Colonic mucosa (tissue), 4 donors: ENCODE measurements around the gene OR4D10. TPM values are rescaled to one million over a fixed set of nuclear protein-coding genes. Genes with fewer than 3 reads are reported as not detected.

Experiments
- DNase-seq: peaks from one replicate; pipeline ENCODE4 v3.0.0-alpha.2; 2020
- H3K27ac ChIP-seq: fragments of 200-600 bp; one replicate; pipeline ENCODE4 v1.8.0; 2021
- H3K27me3 ChIP-seq: fragments of 200-600 bp; one replicate; pipeline ENCODE4 v1.8.0; 2021
- H3K36me3 ChIP-seq: fragments of 200-600 bp; one replicate; pipeline ENCODE4 v1.8.0; 2021
- H3K4me1 ChIP-seq: fragments of 200-600 bp; one replicate; pipeline ENCODE4 v1.8.0; 2021; ENCODE audit warnings: mild to moderate bottlenecking
- H3K4me3 ChIP-seq: fragments of 200-600 bp; one replicate; pipeline ENCODE4 v1.8.0; 2021
- H3K9ac ChIP-seq, 2 donors: one replicate each; pipeline ENCODE4 v1.7.0; 2013; ENCODE audit warnings: control low read depth in 2 of 2, low read depth in 2 of 2, low read length in 2 of 2
- H3K9me3 ChIP-seq: fragments of 200-600 bp; one replicate; pipeline ENCODE4 v1.8.0; 2021
- CTCF ChIP-seq: fragments of 200-600 bp; IDR thresholded peaks from one replicate; pipeline ENCODE4 v1.8.0; 2022; ENCODE audit warnings: antibody characterized with exemption, mild to moderate bottlenecking
- intact Hi-C: fragments of 100-400 bp; cut with DNase I; formaldehyde crosslinking; loops from one replicate; pipeline ENCODE4 v1.14.1; 2022
- total RNA-seq, 2 donors: library from RNA; stranded (reverse); fragmentation: NEBNext Ultra II Directional in 1 of 2; extraction: Animal tissue kit (Norgen Biotek cat#: 25700) in 1 of 2; gene quantifications; one replicate each; pipeline ENCODE4 v1.2.1, GENCODE V29; 2021
- donor health status: healthy.
- donor health status: DM: no; HTN: no; CAD: no.
- donor health status: DM: no; HTN: no; CAD: no.

OR4D10 gene
- total RNA-seq, 2 donors from 2014 or later = not detected

GRCh38 chr11:59528711-59529110, 55.6 kb downstream of the OR4D10 start:
- Histone ChIP-seq H3K4me1 (no peaks in the 10 kb centered on the region), H3K27me3 (no peaks in the 10 kb centered on the region), H3K4me3 (no peak overlapping the region), H3K27ac (no peak overlapping the region), H3K9me3 (no peaks in the 10 kb centered on the region), H3K9ac (no peak overlapping the region), H3K36me3 (no peaks in the 10 kb centered on the region)
- no peak for DNase-seq
- TF ChIP-seq CTCF = no peak
- intact Hi-C loops = no loop called here

Other genes with a start within 250 kb of the OR4D10 start
- not detected for gene OR5AN1, start 114.4 kb upstream of the OR4D10 start, total RNA-seq
- not detected for gene OR5A2, start 46.9 kb upstream of the OR4D10 start, total RNA-seq
- not detected for gene OR5A1, start 36.8 kb upstream of the OR4D10 start, total RNA-seq
- gene OR4D6, start 16.4 kb upstream of the OR4D10 start, total RNA-seq = not detected
- not detected for gene OR4D11, start 30.3 kb downstream of the OR4D10 start, total RNA-seq
- not detected for gene OR4D9, start 38.2 kb downstream of the OR4D10 start, total RNA-seq
- gene OSBP, start 142.5 kb downstream of the OR4D10 start, total RNA-seq = 10 to 100 TPM; 57.1 to 64.7 TPM
- 10 to 100 TPM; 43.3 to 47.3 TPM for gene PATL1, start 195.7 kb downstream of the OR4D10 start, total RNA-seq
- not detected for gene OR10V1, start 240.5 kb downstream of the OR4D10 start, total RNA-seq